GM12875 (cell line): ENCODE measurements around the gene NCKAP5L.

Experiments used
- H3K4me3 ChIP-seq: one replicate; pipeline ENCODE4 v1.5.1; 2011; ENCODE audit warnings: low read depth, low read length, control low read depth
- CTCF ChIP-seq: IDR thresholded peaks from 2 replicates; pipeline ENCODE4 v1.5.1; 2011; ENCODE audit warnings: low read depth, mild to moderate bottlenecking, control low read depth, inconsistent platforms, low read length, moderate library complexity, borderline replicate concordance; ENCODE audit not compliant: insufficient read depth

Gene NCKAP5L

GRCh38 chr12:49823350-49823749 is 4.9 kb downstream of the NCKAP5L start:
- H3K4me3 ChIP-seq: no peak overlapping the region
- TF ChIP-seq CTCF: no peak

GRCh38 chr12:49821373-49822287 is 6.6 kb downstream of the NCKAP5L start:
- no peak for TF ChIP-seq CTCF
- H3K4me3 ChIP-seq: no peak overlapping the region

- TF ChIP-seq CTCF: no peak
- H3K4me3 ChIP-seq: no peak overlapping the region
These were observed 8.4 kb downstream of the NCKAP5L start for GRCh38 chr12:49819786-49820185.

GRCh38 chr12:49818241-49818895 is 9.8 kb downstream of the NCKAP5L start:
- no peak overlapping the region for H3K4me3 ChIP-seq
- TF ChIP-seq CTCF: no peak

- TF ChIP-seq CTCF: no peak
- H3K4me3 ChIP-seq: no peak overlapping the region
These were observed 15.1 kb downstream of the NCKAP5L start for GRCh38 chr12:49813131-49813530.

- no peak for TF ChIP-seq CTCF
- no peak overlapping the region for H3K4me3 ChIP-seq
These were observed 16.2 kb downstream of the NCKAP5L start for GRCh38 chr12:49811961-49812401.
